H9 (cell line): ENCODE measurements around the gene PLD3. TPM values are rescaled to one million over a fixed set of nuclear protein-coding genes. Genes with fewer than 3 reads are reported as not detected.

Source experiments
- DNase-seq: peaks from one replicate; pipeline ENCODE4 v3.0.0-alpha.2; 2017
- H2AFZ ChIP-seq: one replicate; pipeline ENCODE4 v1.6.1; 2013; ENCODE audit warnings: mild to moderate bottlenecking, low read length, control low read depth, moderate library complexity
- H2AK5ac ChIP-seq: 2 replicates; pipeline ENCODE4 v1.6.1; 2013; ENCODE audit warnings: low read length, control low read depth, mixed read lengths; ENCODE audit not compliant: insufficient read length
- H2BK120ac ChIP-seq: one replicate; pipeline ENCODE4 v1.6.1; 2013; ENCODE audit warnings: low read depth, mild to moderate bottlenecking, low read length, control low read depth, inconsistent platforms; ENCODE audit not compliant: poor library complexity, severe bottlenecking
- H2BK12ac ChIP-seq: 2 replicates; pipeline ENCODE4 v1.6.1; 2013; ENCODE audit warnings: low read length, control low read depth, mixed read lengths, low read depth; ENCODE audit not compliant: insufficient read length
- H2BK15ac ChIP-seq: 2 replicates; pipeline ENCODE4 v1.6.1; 2013; ENCODE audit warnings: low read depth, low read length, control low read depth
- H2BK20ac ChIP-seq: one replicate; pipeline ENCODE4 v1.6.1; 2013; ENCODE audit warnings: low read depth, mild to moderate bottlenecking, low read length, control low read depth, inconsistent platforms; ENCODE audit not compliant: poor library complexity, severe bottlenecking
- H2BK5ac ChIP-seq: 2 replicates; pipeline ENCODE4 v1.6.1; 2013; ENCODE audit warnings: low read length, control low read depth, mixed read lengths; ENCODE audit not compliant: insufficient read length
- H3K14ac ChIP-seq: 2 replicates; pipeline ENCODE4 v1.6.1; 2013; ENCODE audit warnings: low read length, control low read depth; ENCODE audit not compliant: insufficient read depth
- H3K18ac ChIP-seq: 2 replicates; pipeline ENCODE4 v1.6.1; 2013; ENCODE audit warnings: low read depth, mild to moderate bottlenecking, mixed read lengths, low read length, control low read depth; ENCODE audit not compliant: insufficient read length
- H3K23ac ChIP-seq: 2 replicates; pipeline ENCODE4 v1.6.1; 2013; ENCODE audit warnings: low read length, control low read depth, mixed read lengths, low read depth; ENCODE audit not compliant: insufficient read length
- H3K23me2 ChIP-seq: 2 replicates; pipeline ENCODE4 v1.6.1; 2013; ENCODE audit warnings: low read depth, mild to moderate bottlenecking, mixed read lengths, low read length, control low read depth; ENCODE audit not compliant: insufficient read length, poor library complexity, severe bottlenecking
- H3K27ac ChIP-seq: 2 replicates; pipeline ENCODE4 v1.5.1; 2013; ENCODE audit warnings: low read length, control low read depth, mixed read lengths, low read depth; ENCODE audit not compliant: insufficient read length
- H3K27me3 ChIP-seq: 2 replicates; pipeline ENCODE4 v1.6.1; 2013; ENCODE audit warnings: low read length, control low read depth, inconsistent platforms; ENCODE audit not compliant: insufficient read depth
- H3K4ac ChIP-seq: 2 replicates; pipeline ENCODE4 v1.6.1; 2013; ENCODE audit warnings: low read depth, mild to moderate bottlenecking, control low read depth, inconsistent platforms, low read length, moderate library complexity
- H3K4me1 ChIP-seq: 2 replicates; pipeline ENCODE4 v1.6.1; 2013; ENCODE audit warnings: low read length, control low read depth, inconsistent platforms; ENCODE audit not compliant: insufficient read depth
- H3K4me2 ChIP-seq: 2 replicates; pipeline ENCODE4 v1.6.1; 2013; ENCODE audit warnings: low read length, control low read depth, mixed read lengths; ENCODE audit not compliant: insufficient read length, insufficient read depth
- H3K56ac ChIP-seq: 2 replicates; pipeline ENCODE4 v1.6.1; 2013; ENCODE audit warnings: low read depth, mild to moderate bottlenecking, mixed read lengths, low read length, control low read depth; ENCODE audit not compliant: insufficient read length
- H3K79me1 ChIP-seq: 2 replicates; pipeline ENCODE4 v1.6.1; 2013; ENCODE audit warnings: low read depth, mild to moderate bottlenecking, moderate library complexity, low read length, control low read depth, inconsistent platforms; ENCODE audit not compliant: insufficient read depth, poor library complexity, severe bottlenecking
- H3K79me2 ChIP-seq: 2 replicates; pipeline ENCODE4 v1.6.1; 2013; ENCODE audit warnings: low read length, control low read depth, inconsistent platforms; ENCODE audit not compliant: insufficient read depth
- H3K9ac ChIP-seq: 2 replicates; pipeline ENCODE4 v1.6.1; 2013; ENCODE audit warnings: low read length, control low read depth, mixed read lengths; ENCODE audit not compliant: insufficient read length; ENCODE audit errors: extremely low read depth
- H3K9me3 ChIP-seq: one replicate; pipeline ENCODE4 v1.6.1; 2013; ENCODE audit warnings: low read depth, low read length, inconsistent platforms; ENCODE audit not compliant: control insufficient read depth
- H3T11ph ChIP-seq: one replicate; pipeline ENCODE4 v1.6.1; 2013; ENCODE audit warnings: mild to moderate bottlenecking, low read length, control low read depth, inconsistent platforms
- H4K20me1 ChIP-seq: one replicate; pipeline ENCODE4 v1.6.1; 2013; ENCODE audit not compliant: control insufficient read depth, insufficient read length, insufficient read depth
- H4K5ac ChIP-seq: 2 replicates; pipeline ENCODE4 v1.6.1; 2013; ENCODE audit warnings: low read depth, mild to moderate bottlenecking, mixed read lengths, low read length, control low read depth; ENCODE audit not compliant: insufficient read length
- H4K8ac ChIP-seq: replicated peaks from 2 replicates; pipeline ENCODE4 v1.6.1; 2013; ENCODE audit warnings: low read length, control low read depth, mixed read lengths, low read depth; ENCODE audit not compliant: insufficient read length
- H4K91ac ChIP-seq: 2 replicates; pipeline ENCODE4 v1.6.1; 2013; ENCODE audit warnings: low read depth, mild to moderate bottlenecking, moderate library complexity, mixed read lengths, low read length, control low read depth; ENCODE audit not compliant: insufficient read length
- H3K27ac Mint-ChIP-seq, 3 experiments: 2 replicates in 2 of 3; 3 replicates in 1 of 3; pipeline ENCODE4 v1.8.0; 2020 to 2021; ENCODE audit warnings: mixed read lengths in 3 of 3, mild to moderate bottlenecking in 1 of 3, moderate library complexity in 1 of 3
- H3K27me3 Mint-ChIP-seq: 2 replicates; pipeline ENCODE4 v1.8.0; 2021; ENCODE audit warnings: low read depth, mild to moderate bottlenecking, moderate library complexity, mixed read lengths
- H3K36me3 Mint-ChIP-seq, 3 experiments: 2 replicates in 2 of 3; 3 replicates in 1 of 3; pipeline ENCODE4 v1.8.0; 2020 to 2021; ENCODE audit warnings: low read depth in 3 of 3, mixed read lengths in 3 of 3; ENCODE audit not compliant: insufficient read depth in 1 of 3
- H3K4me1 Mint-ChIP-seq, 2 experiments: 2 replicates each; pipeline ENCODE4 v1.8.0; 2020; ENCODE audit warnings: mixed read lengths in 2 of 2
- H3K4me3 Mint-ChIP-seq, 2 experiments: 2 replicates in 1 of 2; 3 replicates in 1 of 2; pipeline ENCODE4 v1.8.0; 2020 to 2021; ENCODE audit warnings: mild to moderate bottlenecking in 2 of 2, mixed read lengths in 2 of 2, moderate library complexity in 1 of 2
- H3K9me3 Mint-ChIP-seq, 2 experiments: 2 replicates in 1 of 2; 3 replicates in 1 of 2; pipeline ENCODE4 v1.8.0; 2020; ENCODE audit warnings: mild to moderate bottlenecking in 2 of 2, mixed read lengths in 2 of 2, moderate library complexity in 1 of 2
- CTCF ChIP-seq: fragments of 200-600 bp; sonication (generic); conservative IDR thresholded peaks from 3 replicates; pipeline ENCODE4 v1.8.0; 2021; ENCODE audit warnings: antibody characterized with exemption, mild to moderate bottlenecking
- WGBS: extraction: QIAGEN DNeasy Blood & Tissue Kit; methylation state at CpG from one replicate; pipeline ENCODE4 v1.1.7; 2013; ENCODE audit warnings: missing lambda C conversion rate, low lambda C conversion rate, mixed read lengths; ENCODE audit not compliant: insufficient read length; ENCODE audit errors: extremely low coverage; 5-methylcytosine and 5-hydroxymethylcytosine counted together
- total RNA-seq: library from RNA; stranded (reverse); gene quantifications from 2 replicates; pipeline ENCODE4 v1.2.1, GENCODE V29; 2021

Gene PLD3
- total RNA-seq, 1 experiment from 2014 or later, result 194 TPM

- H3K79me2 ChIP-seq, result no peaks in the 10 kb centered on the region
- no peak overlapping the region for H2BK15ac ChIP-seq
- no peaks in the 10 kb centered on the region for H3K27me3 ChIP-seq
- H3K9ac ChIP-seq, result no peak overlapping the region
- no peak overlapping the region for H2BK5ac ChIP-seq
- H3K27me3 Mint-ChIP-seq, result peaks cover 7% of the 10 kb centered on the region
- no peak overlapping the region for H4K8ac ChIP-seq
- no peak for TF ChIP-seq CTCF
- peaks cover 3% of the 10 kb centered on the region for H3K23me2 ChIP-seq
- no peak overlapping the region for H2BK12ac ChIP-seq
- DNase-seq, result no peak
- peaks cover 0 to under 1% (median 0%) of the 10 kb centered on the region in 3 experiments; a peak in 1 of 7 replicates for H3K36me3 Mint-ChIP-seq
- no peak overlapping the region for H2BK120ac ChIP-seq
- H3K27ac ChIP-seq, result no peak overlapping the region
- H3K9me3 Mint-ChIP-seq, result peaks cover 0 to 3% of the 10 kb centered on the region in 2 experiments; a peak in 1 of 5 replicates
- no peak overlapping the region for H2AFZ ChIP-seq
- no peaks in the 10 kb centered on the region for H3K9me3 ChIP-seq
- H4K91ac ChIP-seq, result no peak overlapping the region
- no peak overlapping the region for H3K56ac ChIP-seq
- H3K4ac ChIP-seq, result no peak overlapping the region
- H3K23ac ChIP-seq, result no peak overlapping the region
- H2BK20ac ChIP-seq, result no peak overlapping the region
- H4K5ac ChIP-seq, result no peak overlapping the region
- no peak overlapping the region for H3T11ph ChIP-seq
- no CpG with 5 or more reads among the region's 16 CpGs for WGBS
- no peak overlapping the region for H2AK5ac ChIP-seq
- no peaks in the 10 kb centered on the region for H3K79me1 ChIP-seq
- peak overlapping the region; percentile 24 for H3K18ac ChIP-seq
- H3K4me3 Mint-ChIP-seq, result no peak overlapping the region; a peak in 1 of 5 replicates
- H3K14ac ChIP-seq, result no peak overlapping the region
- peak overlapping the region in 1 of 3 experiments; percentile 69; a peak in 2 of 7 replicates for H3K27ac Mint-ChIP-seq
- H4K20me1 ChIP-seq, result no peaks in the 10 kb centered on the region
- H3K4me1 ChIP-seq, result no peaks in the 10 kb centered on the region
- peaks cover 19 to 39% of the 10 kb centered on the region in 2 experiments for H3K4me1 Mint-ChIP-seq
- no peak overlapping the region for H3K4me2 ChIP-seq
These were observed 68.6 kb downstream of the PLD3 start for GRCh38 chr19:40416918-40417642.
